HG03159 (cell line): ENCODE results near the gene RCSD1.
"Not testable (repeated sequence)": the region's sequence is repeated elsewhere in the genome, so short reads cannot be mapped to it uniquely, and the experiment has no call there.

Source experiments
- ATAC-seq: cut with Tn5 transposase; IDR thresholded peaks from one replicate; pipeline ENCODE4 v1.9.1; 2021; ENCODE audit warnings: mild to moderate bottlenecking, moderate library complexity; ENCODE audit not compliant: unreplicated experiment

Gene RCSD1

DNA sequence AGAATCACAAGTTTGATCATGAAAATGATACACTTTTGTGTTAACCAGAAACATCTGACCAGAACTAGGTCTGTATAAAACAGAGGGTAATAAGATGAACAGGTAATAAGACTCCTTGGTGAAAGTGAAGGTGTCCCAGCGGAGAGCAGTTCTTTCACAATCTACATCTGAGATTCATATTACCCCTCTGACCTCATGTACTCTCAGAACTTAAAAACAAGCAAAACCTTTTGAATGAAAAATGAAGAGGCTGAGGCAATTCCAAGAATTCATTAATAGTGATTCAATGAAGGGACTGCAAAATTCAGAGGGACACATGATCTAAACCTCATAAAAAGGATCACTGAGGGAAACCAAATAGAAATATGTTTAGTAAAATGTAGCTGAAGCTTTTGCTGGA, 80.8 kb downstream of the RCSD1 start:
- ATAC-seq: no peak

DNA sequence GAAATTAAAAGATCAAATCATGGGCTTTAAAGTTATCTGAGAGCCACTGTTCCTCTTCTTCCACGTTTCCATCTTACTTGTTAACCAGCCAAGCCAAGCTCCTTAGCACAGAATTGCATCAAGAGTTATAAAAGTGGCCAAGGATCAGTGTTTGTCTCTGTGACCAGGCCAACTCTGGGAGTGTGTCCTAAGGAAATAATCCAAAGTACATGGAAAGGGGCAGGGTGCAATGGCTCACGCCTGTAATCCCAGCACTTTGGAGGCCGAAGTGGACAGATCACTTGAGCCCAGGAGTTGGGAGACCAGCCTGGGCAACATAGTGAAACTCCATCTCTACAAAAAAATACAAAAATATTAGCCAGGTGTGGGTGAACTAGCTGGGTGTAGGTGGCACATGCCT, 81.8 kb downstream of the RCSD1 start:
- ATAC-seq: no peak

DNA sequence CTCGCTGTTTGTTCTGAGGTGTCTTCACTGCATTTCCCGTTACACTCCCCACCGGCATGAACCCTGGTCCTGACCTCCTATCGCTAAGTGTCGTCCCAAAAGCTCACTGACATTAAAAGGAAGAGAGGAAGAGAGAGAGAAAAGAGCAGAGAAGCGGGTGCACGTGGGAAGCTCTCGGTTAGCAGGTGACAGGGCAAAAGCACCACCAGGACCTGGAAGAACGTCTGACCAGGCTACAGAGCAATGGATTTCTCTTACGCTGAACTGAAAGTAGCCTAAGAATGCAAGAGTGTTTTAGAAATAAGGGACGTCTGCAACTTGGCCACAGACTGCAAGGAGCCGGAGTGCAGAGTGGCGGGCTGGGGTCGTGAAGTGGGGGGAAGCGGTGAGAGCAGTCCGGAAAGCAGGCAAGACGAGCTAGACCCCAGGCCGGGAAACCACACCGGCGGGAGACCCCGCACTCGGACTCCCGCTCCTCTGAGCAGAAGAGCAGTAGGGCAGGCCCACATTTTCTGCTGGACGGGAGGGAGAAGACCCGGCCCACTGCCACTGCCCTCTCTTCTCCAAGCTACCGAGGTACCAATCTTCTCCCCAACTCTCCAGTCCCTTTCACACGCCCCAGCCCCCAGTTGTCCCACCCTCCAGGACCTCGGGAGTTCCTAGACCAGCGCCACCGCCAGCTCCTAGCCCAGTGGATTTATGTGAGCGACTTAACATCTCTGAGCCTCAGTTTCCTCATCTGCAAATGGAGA, 83.5 kb downstream of the RCSD1 start:
- ATAC-seq: no peak

DNA sequence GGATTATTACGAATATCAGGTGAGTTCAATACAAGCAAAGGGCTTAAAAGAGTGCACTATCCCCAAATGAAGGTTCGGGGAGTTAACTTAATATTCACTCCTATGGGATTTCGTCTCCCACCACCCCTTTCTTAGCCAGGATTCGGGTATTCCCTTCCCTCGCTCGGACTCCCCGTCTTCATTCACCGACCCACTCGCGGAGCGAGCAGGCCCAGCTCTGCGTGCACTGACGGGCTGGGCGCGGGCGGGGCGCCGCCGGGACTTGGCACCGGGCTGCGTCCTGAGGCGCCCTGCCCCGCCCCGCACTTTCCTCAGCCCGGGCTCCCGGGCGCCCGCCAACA, 84.0 kb downstream of the RCSD1 start:
- ATAC-seq: no peak

DNA sequence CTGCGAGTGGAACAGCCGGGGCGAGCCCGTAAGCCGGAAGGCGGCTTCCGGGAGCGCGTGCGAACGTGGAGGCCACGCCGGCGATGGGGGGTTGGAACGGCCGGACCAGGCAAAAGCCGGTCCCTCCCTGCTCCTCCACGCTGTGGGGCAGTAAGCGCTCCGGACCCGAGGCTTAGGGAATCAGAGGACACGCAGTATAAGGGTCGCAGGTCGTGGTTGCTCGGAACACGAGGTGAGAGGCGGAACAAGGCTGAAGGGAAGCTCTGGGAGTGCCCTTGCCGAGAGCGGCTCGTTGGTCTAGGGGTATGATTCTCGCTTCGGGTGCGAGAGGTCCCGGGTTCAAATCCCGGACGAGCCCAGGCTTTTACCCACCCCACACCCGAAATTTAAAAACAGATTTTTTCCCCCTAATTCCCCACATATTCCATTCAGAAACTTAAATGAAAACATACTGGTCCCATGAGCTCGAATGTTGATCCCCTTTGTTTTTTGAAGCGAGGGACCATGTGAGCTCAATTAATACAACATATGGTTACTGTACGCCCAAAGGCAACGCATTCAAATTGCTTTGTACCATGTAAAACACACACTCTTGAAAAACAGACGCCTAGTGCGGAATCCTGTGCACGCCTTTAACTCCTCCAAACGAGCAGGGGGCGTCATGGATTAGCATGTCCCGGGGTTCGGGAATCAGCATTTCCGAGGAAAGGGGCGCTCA, 84.6 kb downstream of the RCSD1 start:
- peak; percentile 43 for ATAC-seq

DNA sequence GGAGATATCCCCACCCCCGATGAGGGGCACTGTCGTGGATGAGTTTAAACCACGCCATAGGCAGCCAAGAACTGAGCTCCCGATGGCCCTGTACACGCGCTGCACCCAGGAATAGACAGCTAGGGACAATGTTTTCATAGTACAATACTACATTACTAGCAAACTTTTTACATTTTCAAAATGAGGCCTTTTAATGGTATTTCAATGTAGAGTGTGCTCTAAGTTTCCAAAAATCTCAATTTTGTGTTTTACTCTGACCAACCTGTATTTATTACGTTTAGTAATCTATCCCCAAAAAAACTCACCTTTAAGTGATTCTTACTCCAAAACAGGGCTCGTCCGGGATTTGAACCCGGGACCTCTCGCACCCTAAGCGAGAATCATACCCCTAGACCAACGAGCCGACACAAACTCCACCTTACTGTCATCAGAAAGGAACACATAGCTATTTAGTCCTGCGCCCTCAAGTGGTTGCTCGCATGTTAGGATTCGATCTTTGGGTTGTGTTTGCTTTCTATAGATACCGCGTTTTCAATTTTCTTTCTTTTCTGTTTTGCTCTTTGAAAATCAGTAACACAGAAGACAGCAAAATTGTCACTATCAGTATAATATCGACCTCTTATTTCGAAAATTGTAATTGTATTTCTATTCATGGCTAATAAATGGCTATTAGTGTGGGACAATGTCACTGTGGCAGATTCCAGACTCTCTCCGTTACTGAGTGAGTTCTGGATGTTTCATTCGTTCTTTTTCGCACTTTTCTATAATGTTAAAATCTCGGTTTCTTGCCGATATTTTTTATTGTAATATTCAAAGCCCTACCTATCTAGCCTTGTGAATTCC, 85.3 kb downstream of the RCSD1 start:
- peak; percentile 42 for ATAC-seq

DNA sequence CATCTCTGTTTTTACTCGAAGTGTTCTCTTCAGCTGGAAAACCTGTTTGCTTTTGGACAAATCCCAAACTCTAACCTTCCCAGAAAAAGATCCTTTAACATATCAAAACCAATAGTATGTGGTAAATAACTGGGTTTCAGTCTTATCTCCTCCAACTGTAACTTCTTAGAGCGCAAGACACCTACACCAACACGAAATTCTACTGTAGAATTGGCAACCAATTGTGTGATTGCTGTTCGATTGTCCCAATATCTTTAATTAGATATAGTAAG, 85.9 kb downstream of the RCSD1 start:
- ATAC-seq: no peak

DNA sequence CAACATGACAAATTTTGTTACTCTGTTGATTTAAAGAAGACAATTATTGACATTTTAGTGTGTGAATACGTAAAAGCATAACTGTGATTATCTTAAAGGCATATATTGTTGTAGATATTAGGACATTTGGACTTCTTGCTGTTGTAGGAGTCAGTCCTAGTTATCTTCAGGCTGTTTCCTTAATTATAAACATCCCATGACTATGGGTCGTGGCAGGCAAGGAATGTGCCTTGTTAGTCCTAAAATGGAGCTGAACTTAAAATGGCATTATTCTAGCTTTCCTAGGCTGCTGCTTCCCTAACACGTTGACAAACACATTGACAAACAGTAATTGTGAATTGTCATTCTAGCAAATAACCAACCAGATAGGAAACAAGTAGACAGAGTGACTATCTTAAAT, 87.3 kb downstream of the RCSD1 start:
- no peak for ATAC-seq

DNA sequence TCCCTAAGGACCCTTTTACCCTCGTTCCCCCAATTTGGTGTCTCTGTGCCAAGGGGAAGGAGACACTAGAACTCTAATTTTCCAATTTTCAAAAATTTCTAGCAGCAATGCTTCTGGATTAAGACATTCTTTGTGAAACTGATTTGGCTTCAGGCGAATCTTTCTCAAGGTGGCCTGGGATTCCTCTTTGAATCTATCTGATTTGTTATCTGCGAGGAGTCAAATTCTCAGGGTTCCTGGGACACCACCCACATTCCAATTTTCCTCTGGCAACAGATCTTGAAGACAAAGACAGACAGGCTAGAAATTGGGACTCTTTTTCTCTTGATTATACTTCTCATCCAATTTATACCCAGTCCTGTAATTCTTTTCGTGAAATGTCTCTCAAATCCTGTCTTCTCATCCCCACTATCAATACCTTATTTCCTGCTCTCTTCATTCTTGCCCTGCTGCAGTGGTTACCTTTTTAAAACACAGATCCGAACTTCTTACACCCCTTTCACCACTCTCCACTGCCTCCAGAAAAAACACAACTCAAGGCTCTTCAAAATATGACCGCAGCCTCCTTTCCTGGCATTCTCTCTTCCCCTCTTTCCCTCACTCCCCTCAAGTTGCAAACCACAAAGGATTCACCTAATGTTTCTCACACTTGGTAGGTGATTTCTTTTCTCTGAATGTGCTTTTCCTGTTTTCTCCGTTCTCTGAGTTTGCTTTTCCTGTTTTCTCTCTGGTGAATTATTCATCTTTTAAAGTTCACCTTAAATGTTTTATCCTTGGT, 89.1 kb downstream of the RCSD1 start:
- ATAC-seq: no peak

DNA sequence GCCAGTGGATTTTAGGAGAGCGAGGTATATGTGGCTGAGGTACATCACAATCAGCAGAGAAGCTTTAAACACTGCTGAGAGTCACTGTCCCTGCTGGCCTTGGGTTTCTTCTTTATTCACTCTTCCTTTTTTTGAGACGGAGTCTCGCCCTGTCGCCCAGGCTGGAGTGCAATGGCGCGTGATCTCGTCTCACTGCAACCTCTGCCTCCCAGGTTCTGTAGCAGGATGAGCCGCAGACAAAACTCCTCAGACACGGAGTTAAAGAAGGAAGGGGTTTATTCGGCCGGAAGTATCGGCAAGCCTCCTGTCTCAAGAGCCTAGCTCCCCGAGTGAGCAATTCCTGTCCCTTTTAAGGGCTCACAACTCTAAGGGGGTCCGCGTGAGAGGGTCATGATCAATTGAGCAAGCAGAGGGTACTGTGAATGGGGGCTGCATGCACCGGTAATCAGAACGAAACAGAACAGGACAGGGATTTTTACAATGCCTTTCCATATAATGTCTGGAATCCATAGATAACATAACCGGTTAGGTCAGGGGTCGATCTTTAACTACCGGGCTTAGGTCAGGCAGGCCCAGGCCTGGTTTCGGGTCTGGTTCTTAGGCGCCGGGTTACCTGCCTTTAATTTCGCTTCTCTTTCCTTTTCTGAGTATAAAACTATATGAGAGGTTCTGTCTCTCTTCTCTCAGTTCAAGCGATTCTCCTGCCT, 89.8 kb downstream of the RCSD1 start:
- ATAC-seq: not testable (repeated sequence)

DNA sequence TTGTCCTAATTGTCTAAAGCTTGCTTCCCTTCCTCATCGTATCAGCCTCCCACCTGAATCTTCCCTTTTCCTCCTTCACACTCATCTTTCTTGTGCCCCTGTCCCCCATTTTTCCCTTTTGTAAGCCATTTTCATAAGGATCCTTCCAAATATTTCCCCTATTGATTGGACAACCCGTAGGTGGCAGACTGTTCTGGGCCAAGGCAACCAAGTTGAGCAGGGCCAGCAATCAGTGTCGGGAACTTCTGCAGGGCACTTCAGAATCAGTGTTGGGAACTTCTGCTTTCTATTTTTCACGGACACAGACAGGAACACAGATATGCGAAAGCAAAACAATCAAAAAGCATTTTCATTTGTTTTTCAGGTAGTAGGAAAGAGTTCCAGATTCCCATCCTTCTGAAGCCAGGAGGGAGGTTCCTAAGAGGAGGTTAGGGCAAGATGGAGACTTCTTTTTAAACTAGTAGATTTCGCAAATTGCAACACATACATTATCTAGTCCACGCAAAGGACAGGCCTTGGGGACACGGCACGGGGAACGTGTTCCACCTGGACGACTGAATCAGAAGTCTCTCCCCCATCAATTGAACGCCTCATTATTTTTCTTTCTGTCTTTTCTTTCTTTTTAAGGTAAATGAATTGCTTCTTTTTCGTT, 91.1 kb downstream of the RCSD1 start:
- peak; percentile 2 for ATAC-seq

DNA sequence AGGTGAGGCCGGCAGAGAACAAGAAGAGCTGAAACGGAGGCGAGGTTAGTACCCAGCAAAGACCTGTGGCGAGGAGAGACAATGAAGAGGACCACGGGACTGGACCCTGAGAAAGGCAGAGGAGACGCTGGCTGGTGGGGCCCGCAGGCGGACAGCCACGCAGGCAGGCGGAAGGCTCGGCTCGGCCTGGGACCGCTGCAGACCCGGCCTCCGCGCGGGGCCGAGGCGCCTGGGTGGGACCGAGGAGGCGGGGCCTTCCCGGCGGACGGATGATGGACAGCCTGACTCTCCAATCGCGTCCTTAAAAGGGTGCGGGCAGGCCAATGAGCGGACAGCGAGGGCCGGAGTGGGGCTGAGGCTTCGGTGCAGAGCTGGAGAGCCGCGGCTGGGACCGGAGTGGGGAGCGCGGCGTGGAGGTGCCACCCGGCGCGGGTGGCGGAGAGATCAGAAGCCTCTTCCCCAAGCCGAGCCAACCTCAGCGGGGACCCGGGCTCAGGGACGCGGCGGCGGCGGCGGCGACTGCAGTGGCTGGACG, 91.7 kb downstream of the RCSD1 start, which contains the start of gene MPZL1:
Gene MPZL1 (plus strand): TSS at position 366 of the 535 bp plus-strand sequence. CDS start 170 bp downstream, outside the sequence.
- ATAC-seq: peak; percentile 95

DNA sequence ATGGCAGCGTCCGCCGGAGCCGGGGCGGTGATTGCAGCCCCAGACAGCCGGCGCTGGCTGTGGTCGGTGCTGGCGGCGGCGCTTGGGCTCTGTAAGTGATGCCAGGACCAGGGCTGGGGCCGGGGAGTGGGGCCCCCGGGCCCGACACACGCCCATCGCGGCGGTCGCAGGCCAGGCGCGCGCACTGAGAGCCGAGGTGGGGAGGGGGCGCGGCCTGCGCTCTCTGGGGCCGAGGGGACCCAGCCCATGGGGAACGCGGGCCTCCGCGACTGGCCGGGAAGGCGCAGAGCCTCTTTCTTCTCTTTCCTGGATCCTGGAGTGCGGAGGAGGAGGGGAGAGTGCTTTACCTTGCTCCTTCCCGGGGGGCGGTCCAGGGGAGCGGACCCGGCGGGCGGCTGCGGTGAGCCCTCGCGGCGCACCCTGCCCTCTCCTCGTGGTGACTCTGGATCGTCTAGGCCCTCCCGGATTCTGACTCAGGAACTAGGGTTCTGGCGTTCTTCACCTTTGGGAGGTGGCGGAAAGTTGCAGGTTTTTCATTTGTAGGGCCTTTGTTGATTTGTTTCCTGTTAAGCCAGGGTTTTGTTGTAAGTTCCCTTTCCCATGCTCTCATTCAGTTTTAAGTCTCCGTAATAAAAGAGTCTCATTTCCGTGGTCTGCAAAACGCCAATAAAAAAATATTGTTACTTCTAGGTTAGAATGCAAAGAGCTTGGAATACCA, 92.3 kb downstream of the RCSD1 start:
- peak; percentile 31 for ATAC-seq

DNA sequence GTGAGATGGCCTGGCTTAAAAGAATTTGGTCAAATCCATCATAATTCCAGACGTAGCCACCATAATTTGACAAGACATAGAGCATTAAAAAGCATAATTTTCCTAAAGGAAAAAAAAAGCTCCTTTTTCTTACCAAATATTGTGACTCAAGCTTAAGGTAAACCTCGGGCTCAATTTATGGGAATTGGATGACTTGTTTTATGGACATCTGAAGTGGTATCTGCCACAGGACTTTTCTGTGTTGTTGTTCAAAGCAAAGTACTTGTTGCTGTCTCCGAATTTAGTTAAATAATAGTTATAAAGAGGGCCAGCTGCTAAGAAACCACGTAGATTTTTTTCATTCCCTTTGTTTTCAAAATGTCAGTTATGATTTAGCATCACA, 92.8 kb downstream of the RCSD1 start:
- no peak for ATAC-seq

DNA sequence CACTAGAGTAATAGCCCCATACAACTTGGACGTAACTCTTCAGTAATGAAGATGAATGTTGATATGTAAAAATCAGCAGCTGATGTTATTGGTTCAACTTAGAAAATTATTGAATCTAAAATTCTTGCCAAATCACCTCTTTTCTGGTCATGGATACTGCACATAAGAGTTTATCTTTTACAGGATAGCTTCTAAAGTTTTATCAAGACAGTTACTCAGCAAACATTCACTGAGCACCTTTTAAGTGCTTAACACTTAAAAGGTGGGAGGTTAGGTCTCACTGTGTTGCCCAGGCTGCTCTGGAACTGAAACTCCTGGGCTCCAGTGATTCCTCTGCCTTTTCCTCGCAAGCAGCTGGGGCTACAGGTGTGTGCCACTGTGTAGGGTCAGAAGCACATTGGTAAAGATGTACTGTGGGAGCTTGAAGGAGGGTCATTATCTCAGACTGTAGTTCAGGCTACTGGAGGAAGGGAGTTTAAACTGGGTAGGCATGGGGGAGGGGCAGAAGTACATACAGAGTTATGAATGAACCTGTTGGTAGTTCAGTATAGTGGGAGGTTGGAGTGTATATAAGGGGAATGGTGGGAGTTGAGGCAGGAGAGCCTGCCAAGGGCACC, 93.8 kb downstream of the RCSD1 start:
- ATAC-seq: no peak

DNA sequence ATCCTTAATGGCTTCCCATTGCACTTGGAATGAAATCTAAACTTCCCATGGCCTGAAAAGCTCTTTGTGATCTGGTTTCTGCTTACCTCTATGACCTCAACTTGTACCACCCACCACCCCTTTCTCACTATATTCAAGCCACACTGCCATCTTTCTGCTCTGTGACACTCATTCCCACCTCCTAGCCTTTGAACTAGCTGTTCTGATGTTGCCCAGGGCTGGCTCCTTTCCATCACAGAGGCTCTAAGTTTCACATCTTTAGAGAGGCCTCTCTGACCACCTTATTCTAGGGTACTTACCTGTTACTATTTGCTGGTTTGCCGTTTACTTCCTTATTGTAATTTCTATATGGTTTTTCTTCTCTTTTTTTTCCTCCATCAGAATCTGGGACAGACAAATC, 96.0 kb downstream of the RCSD1 start:
- no peak for ATAC-seq

DNA sequence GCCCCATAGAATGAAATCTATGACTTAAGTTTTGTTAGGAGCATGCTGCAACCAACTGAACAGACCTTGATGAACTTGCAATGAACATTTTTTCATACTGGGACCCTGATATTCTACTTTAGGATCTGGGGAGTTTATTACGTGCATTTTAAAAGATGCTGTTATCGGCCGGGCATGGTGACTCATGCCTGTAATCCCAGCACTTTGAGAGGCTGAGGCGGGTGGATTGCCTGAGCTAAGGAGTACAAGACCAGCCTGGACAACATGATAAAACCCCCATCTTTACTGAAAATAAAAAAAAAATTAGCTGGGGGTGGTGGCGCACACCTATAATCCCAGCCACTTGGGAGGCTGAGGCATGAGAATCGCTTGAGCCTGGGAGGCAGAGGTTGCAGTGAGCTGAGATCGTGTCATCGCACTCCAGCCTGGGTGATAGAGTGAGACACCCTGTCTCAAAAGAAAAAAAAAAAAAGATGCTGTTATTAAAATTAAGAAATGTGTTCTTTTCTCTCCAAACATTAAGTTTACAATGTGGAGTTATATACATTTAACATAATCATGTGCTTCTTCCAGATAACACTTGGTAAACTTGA, 98.9 kb downstream of the RCSD1 start:
- no peak for ATAC-seq

DNA sequence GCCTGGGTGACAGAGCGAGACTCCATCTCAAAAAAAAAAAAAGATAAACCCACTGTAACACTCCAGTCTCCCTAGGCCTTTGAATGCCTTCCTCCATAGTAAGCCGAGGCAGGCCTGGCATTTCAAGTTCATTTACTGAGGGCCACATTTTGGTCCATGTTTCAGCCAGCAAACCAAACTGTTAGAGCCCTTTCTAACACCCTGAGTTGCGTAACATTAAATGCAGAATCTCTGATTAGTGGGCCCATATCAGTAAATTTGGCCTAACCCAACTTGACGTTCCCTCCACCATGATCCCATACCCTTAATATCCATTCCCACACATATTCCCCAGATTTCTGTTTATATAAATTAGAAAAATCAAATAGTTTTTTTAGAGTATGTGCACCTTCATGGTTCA, 104.2 kb downstream of the RCSD1 start:
- ATAC-seq: no peak
